Measurements from ENCODE around the gene INSR.
"Not testable (repeated sequence)": the region's sequence is repeated elsewhere in the genome, so short reads cannot be mapped to it uniquely, and the experiment has no call there.

INSR gene

GRCh38 chr19:7230826-7231225 lies 63.4 kb downstream of the INSR start:
- no peak for ATAC-seq (ENCODE audit: low read depth)
- no peak for DNase-seq (ENCODE audit: low spot score)
- TF ChIP-seq CTCF (IDR thresholded peaks at IDR 0.05; ENCODE audit: poor library complexity, severe bottlenecking) = no peak
- Histone ChIP-seq H3K9me3 (ENCODE audit: severe bottlenecking) (no peaks in the 10 kb centered on the region), H3K4me3 (ENCODE audit: severe bottlenecking) (no peak overlapping the region), H3K27ac (ENCODE audit: poor library complexity, severe bottlenecking) (no peak overlapping the region), H3K27me3 (ENCODE audit: insufficient read depth, poor library complexity, severe bottlenecking) (no peaks in the 10 kb centered on the region), H3K4me1 (ENCODE audit: insufficient read depth, poor library complexity, severe bottlenecking) (no peaks in the 10 kb centered on the region), H3K36me3 (ENCODE audit: low read depth) (no peaks in the 10 kb centered on the region)

- no peak overlapping the region for H3K27ac ChIP-seq (ENCODE audit: poor library complexity, severe bottlenecking)
- H3K9me3 ChIP-seq (ENCODE audit: severe bottlenecking) = no peaks in the 10 kb centered on the region
- DNase-seq (ENCODE audit: low spot score) (no peak), ATAC-seq (ENCODE audit: low read depth) (no peak)
- no peaks in the 10 kb centered on the region for H3K36me3 ChIP-seq (ENCODE audit: low read depth)
- no peaks in the 10 kb centered on the region for H3K27me3 ChIP-seq (ENCODE audit: insufficient read depth, poor library complexity, severe bottlenecking)
- TF ChIP-seq CTCF (IDR thresholded peaks at IDR 0.05; ENCODE audit: poor library complexity, severe bottlenecking) = no peak
- no peaks in the 10 kb centered on the region for H3K4me1 ChIP-seq (ENCODE audit: insufficient read depth, poor library complexity, severe bottlenecking)
- H3K4me3 ChIP-seq (ENCODE audit: severe bottlenecking) = no peak overlapping the region
Measured at GRCh38 chr19:7229735-7230134, 64.5 kb downstream of the INSR start.

- ATAC-seq (ENCODE audit: low read depth) = no peak
- no peak overlapping the region for H3K4me3 ChIP-seq (ENCODE audit: severe bottlenecking)
- no peaks in the 10 kb centered on the region for H3K4me1 ChIP-seq (ENCODE audit: insufficient read depth, poor library complexity, severe bottlenecking)
- H3K27ac ChIP-seq (ENCODE audit: poor library complexity, severe bottlenecking) = no peak overlapping the region
- H3K27me3 ChIP-seq (ENCODE audit: insufficient read depth, poor library complexity, severe bottlenecking) = no peaks in the 10 kb centered on the region
- H3K9me3 ChIP-seq (ENCODE audit: severe bottlenecking) = no peaks in the 10 kb centered on the region
- no peaks in the 10 kb centered on the region for H3K36me3 ChIP-seq (ENCODE audit: low read depth)
- no peak for DNase-seq (ENCODE audit: low spot score)
- no peak for TF ChIP-seq CTCF (IDR thresholded peaks at IDR 0.05; ENCODE audit: poor library complexity, severe bottlenecking)
Measured at GRCh38 chr19:7228935-7229541, 65.2 kb downstream of the INSR start.

- ATAC-seq (ENCODE audit: low read depth) (no peak), DNase-seq (ENCODE audit: low spot score) (no peak)
- no peak for TF ChIP-seq CTCF (IDR thresholded peaks at IDR 0.05; ENCODE audit: poor library complexity, severe bottlenecking)
- no peaks in the 10 kb centered on the region for H3K27me3 ChIP-seq (ENCODE audit: insufficient read depth, poor library complexity, severe bottlenecking)
- H3K27ac ChIP-seq (ENCODE audit: poor library complexity, severe bottlenecking) = no peak overlapping the region
- H3K4me3 ChIP-seq (ENCODE audit: severe bottlenecking) = no peak overlapping the region
- H3K36me3 ChIP-seq (ENCODE audit: low read depth) = no peaks in the 10 kb centered on the region
- no peaks in the 10 kb centered on the region for H3K9me3 ChIP-seq (ENCODE audit: severe bottlenecking)
- no peaks in the 10 kb centered on the region for H3K4me1 ChIP-seq (ENCODE audit: insufficient read depth, poor library complexity, severe bottlenecking)
Measured at GRCh38 chr19:7227735-7228134, 66.5 kb downstream of the INSR start.

- ATAC-seq (ENCODE audit: low read depth); H3K4me1 ChIP-seq (ENCODE audit: insufficient read depth, poor library complexity, severe bottlenecking); H3K36me3 ChIP-seq (ENCODE audit: low read depth); H3K4me3 ChIP-seq (ENCODE audit: severe bottlenecking); DNase-seq (ENCODE audit: low spot score); H3K9me3 ChIP-seq (ENCODE audit: severe bottlenecking); H3K27ac ChIP-seq (ENCODE audit: poor library complexity, severe bottlenecking); H3K27me3 ChIP-seq (ENCODE audit: insufficient read depth, poor library complexity, severe bottlenecking): not testable (repeated sequence)
Measured at GRCh38 chr19:7227149-7227548, 67.1 kb downstream of the INSR start.
